ENCODE data around the gene MTMR10. TPM values are rescaled to one million over a fixed set of nuclear protein-coding genes. Genes with fewer than 3 reads are reported as not detected.

The MTMR10 gene
- total RNA-seq, 1 experiment from 2014 or later = 19.5 TPM

- POLR2A ChIA-PET = no interaction called here
- in situ Hi-C loops (cut with HindIII; ENCODE audit: low pct_unique_long_range_greater_than_20kb, low sequenced_read_pairs) = no loop called here
These were observed 48.5 kb upstream of the MTMR10 start for GRCh38 chr15:31039961-31040360.

GRCh38 chr15:31037731-31038477, 46.5 kb upstream of the MTMR10 start:
- no TSS peak for BruUV-seq (replicated peaks)
- no peak for ATAC-seq
- Histone ChIP-seq H3K4me3 (ENCODE audit: low read depth in 2 of 2, low read length in 2 of 2) (no peak overlapping the region), H3K27ac (ENCODE audit: low read length) (no peak overlapping the region), H3K27me3 (ENCODE audit: control insufficient read depth, insufficient read depth, low read length) (no peaks in the 10 kb centered on the region), H3K9me3 (ENCODE audit: control insufficient read depth, insufficient read depth, low read depth, low read length) (no peaks in the 10 kb centered on the region), H3K36me3 (ENCODE audit: control insufficient read depth, insufficient read depth, low read length) (no peaks in the 10 kb centered on the region), H3K4me1 (ENCODE audit: control insufficient read depth, insufficient read depth, low read length) (no peaks in the 10 kb centered on the region)
- TF ChIP-seq POLR2AphosphoS5 (IDR thresholded peaks at IDR 0.05; ENCODE audit: low read depth, low read length) = no peak
- no peak for TF ChIP-seq SIN3A (IDR thresholded peaks at IDR 0.05; ENCODE audit: borderline replicate concordance, insufficient read depth, low read depth, low read length)
- no peak for TF ChIP-seq TCF7L2 (IDR thresholded peaks at IDR 0.05; ENCODE audit: low read depth, low read length)
- no peak for TF ChIP-seq REST (IDR thresholded peaks at IDR 0.05; ENCODE audit: insufficient read depth in 1 of 2, low read depth in 2 of 2, low read length in 1 of 2)
- no peak for TF ChIP-seq CTCF (IDR thresholded peaks at IDR 0.05)
- ChIA-PET CTCF (no interaction called here), POLR2A (no interaction called here)
- in situ Hi-C loops (cut with HindIII; ENCODE audit: low pct_unique_long_range_greater_than_20kb, low sequenced_read_pairs) = no loop called here
- DNase-seq (ENCODE audit: low read depth, low spot score) = no peak
- intact Hi-C loops (cut with micrococcal nuclease; ENCODE audit: unreplicated experiment) = no loop called here

More at GRCh38 chr15:31039961-31040360, 48.5 kb upstream of the MTMR10 start:
- intact Hi-C loops (cut with micrococcal nuclease; ENCODE audit: unreplicated experiment) = no loop called here
- no TSS peak for BruUV-seq (replicated peaks)
- no peaks in the 10 kb centered on the region for H3K36me3 ChIP-seq (ENCODE audit: control insufficient read depth, insufficient read depth, low read length)
- ATAC-seq = no peak
- H3K27ac ChIP-seq (ENCODE audit: low read length) = no peak overlapping the region
- CTCF ChIA-PET = no interaction called here
- H3K27me3 ChIP-seq (ENCODE audit: control insufficient read depth, insufficient read depth, low read length) = no peaks in the 10 kb centered on the region
- TF ChIP-seq SIN3A (IDR thresholded peaks at IDR 0.05; ENCODE audit: borderline replicate concordance, insufficient read depth, low read depth, low read length) (no peak), CTCF (IDR thresholded peaks at IDR 0.05) (no peak), POLR2AphosphoS5 (IDR thresholded peaks at IDR 0.05; ENCODE audit: low read depth, low read length) (no peak), TCF7L2 (IDR thresholded peaks at IDR 0.05; ENCODE audit: low read depth, low read length) (no peak), REST (IDR thresholded peaks at IDR 0.05; ENCODE audit: insufficient read depth in 1 of 2, low read depth in 2 of 2, low read length in 1 of 2) (no peak)
- no peaks in the 10 kb centered on the region for H3K9me3 ChIP-seq (ENCODE audit: control insufficient read depth, insufficient read depth, low read depth, low read length)
- DNase-seq (ENCODE audit: low read depth, low spot score) = no peak
- H3K4me1 ChIP-seq (ENCODE audit: control insufficient read depth, insufficient read depth, low read length) = no peaks in the 10 kb centered on the region
- H3K4me3 ChIP-seq (ENCODE audit: low read depth in 2 of 2, low read length in 2 of 2) = no peak overlapping the region

Measured in Panc1 (cell line).